ENCODE measurements around the gene PSAP.

- TF ChIP-seq NR3C1 (CRISPR knock-in tag; conservative IDR thresholded peaks at IDR 0.05; ENCODE audit: low read depth) = no peak
- TF ChIP-seq ARID4B (CRISPR knock-in tag; IDR thresholded peaks at IDR 0.05; ENCODE audit: borderline replicate concordance) = no peak
- TF ChIP-seq SP1 (CRISPR knock-in tag; conservative IDR thresholded peaks at IDR 0.05) = no peak
- TF ChIP-seq FOXK1 (CRISPR knock-in tag; IDR thresholded peaks at IDR 0.05) = no peak
- no peak for TF ChIP-seq NR2C2 (CRISPR knock-in tag; IDR thresholded peaks at IDR 0.05)
- TF ChIP-seq MXD4 (CRISPR knock-in tag; IDR thresholded peaks at IDR 0.05; ENCODE audit: borderline replicate concordance) = no peak
- TF ChIP-seq, protein P1, sequence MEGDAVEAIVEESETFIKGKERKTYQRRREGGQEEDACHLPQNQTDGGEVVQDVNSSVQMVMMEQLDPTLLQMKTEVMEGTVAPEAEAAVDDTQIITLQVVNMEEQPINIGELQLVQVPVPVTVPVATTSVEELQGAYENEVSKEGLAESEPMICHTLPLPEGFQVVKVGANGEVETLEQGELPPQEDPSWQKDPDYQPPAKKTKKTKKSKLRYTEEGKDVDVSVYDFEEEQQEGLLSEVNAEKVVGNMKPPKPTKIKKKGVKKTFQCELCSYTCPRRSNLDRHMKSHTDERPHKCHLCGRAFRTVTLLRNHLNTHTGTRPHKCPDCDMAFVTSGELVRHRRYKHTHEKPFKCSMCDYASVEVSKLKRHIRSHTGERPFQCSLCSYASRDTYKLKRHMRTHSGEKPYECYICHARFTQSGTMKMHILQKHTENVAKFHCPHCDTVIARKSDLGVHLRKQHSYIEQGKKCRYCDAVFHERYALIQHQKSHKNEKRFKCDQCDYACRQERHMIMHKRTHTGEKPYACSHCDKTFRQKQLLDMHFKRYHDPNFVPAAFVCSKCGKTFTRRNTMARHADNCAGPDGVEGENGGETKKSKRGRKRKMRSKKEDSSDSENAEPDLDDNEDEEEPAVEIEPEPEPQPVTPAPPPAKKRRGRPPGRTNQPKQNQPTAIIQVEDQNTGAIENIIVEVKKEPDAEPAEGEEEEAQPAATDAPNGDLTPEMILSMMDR (IDR thresholded peaks at IDR 0.05) = no peak
- TF ChIP-seq NFYB (CRISPR knock-in tag; conservative IDR thresholded peaks at IDR 0.05; ENCODE audit: low read depth) = no peak
- TF ChIP-seq, protein P2, sequence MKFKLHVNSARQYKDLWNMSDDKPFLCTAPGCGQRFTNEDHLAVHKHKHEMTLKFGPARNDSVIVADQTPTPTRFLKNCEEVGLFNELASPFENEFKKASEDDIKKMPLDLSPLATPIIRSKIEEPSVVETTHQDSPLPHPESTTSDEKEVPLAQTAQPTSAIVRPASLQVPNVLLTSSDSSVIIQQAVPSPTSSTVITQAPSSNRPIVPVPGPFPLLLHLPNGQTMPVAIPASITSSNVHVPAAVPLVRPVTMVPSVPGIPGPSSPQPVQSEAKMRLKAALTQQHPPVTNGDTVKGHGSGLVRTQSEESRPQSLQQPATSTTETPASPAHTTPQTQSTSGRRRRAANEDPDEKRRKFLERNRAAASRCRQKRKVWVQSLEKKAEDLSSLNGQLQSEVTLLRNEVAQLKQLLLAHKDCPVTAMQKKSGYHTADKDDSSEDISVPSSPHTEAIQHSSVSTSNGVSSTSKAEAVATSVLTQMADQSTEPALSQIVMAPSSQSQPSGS (CRISPR knock-in tag; IDR thresholded peaks at IDR 0.05; ENCODE audit: borderline replicate concordance, low read depth) = no peak
- no peak for TF ChIP-seq TEAD4 (CRISPR knock-in tag; IDR thresholded peaks at IDR 0.05)
- TF ChIP-seq PREB (CRISPR knock-in tag; IDR thresholded peaks at IDR 0.05; ENCODE audit: borderline replicate concordance) = no peak
- no peak for TF ChIP-seq E2F4 (CRISPR knock-in tag; IDR thresholded peaks at IDR 0.05; ENCODE audit: borderline replicate concordance, low read depth)
- TF ChIP-seq CREM (CRISPR knock-in tag; IDR thresholded peaks at IDR 0.05) = no peak
Measured at GRCh38 chr10:71850021-71850742, 869 bp downstream of the PSAP start.
